ENCODE results near the gene TRAFD1. TPM values are rescaled to one million over a fixed set of nuclear protein-coding genes. Genes with fewer than 3 reads are reported as not detected.

Gene TRAFD1
- total and polyA plus RNA-seq, 4 donors, result 38.1 to 48.2 (median 42.8) TPM

GRCh38 chr12:112194601-112195247 is 69.4 kb downstream of the TRAFD1 start:
- no peaks in the 10 kb centered on the region for H3K9me3 ChIP-seq (ENCODE audit: control insufficient read depth, insufficient read depth, low read length)
- 97% methylated on average over 17 of the region's 20 CpGs for WGBS (ENCODE audit: insufficient coverage)
- no peak overlapping the region for H3K27ac ChIP-seq (ENCODE audit: low read depth, low read length)
- no peaks in the 10 kb centered on the region for H3K4me1 ChIP-seq (ENCODE audit: control insufficient read depth, insufficient read depth, low read length)
- H3K4me3 ChIP-seq (ENCODE audit: low read depth, low read length), result no peak overlapping the region
- H3K36me3 ChIP-seq (ENCODE audit: control insufficient read depth, insufficient read depth, low read length), result peaks cover 76% of the 10 kb centered on the region
- no peaks in the 10 kb centered on the region for H3K27me3 ChIP-seq (ENCODE audit: control insufficient read depth, insufficient read depth, low read length)
- no peak for DNase-seq (ENCODE audit: low read depth in 4 of 6, low spot score in 6 of 6)

GRCh38 chr12:112196196-112196875 is 71.0 kb downstream of the TRAFD1 start:
- 94% methylated on average over 7 of the region's 9 CpGs for WGBS (ENCODE audit: insufficient coverage)
- Histone ChIP-seq H3K9me3 (ENCODE audit: control insufficient read depth, insufficient read depth, low read length) (no peaks in the 10 kb centered on the region), H3K27ac (ENCODE audit: low read depth, low read length) (no peak overlapping the region), H3K27me3 (ENCODE audit: control insufficient read depth, insufficient read depth, low read length) (no peaks in the 10 kb centered on the region), H3K4me3 (ENCODE audit: low read depth, low read length) (no peak overlapping the region), H3K36me3 (ENCODE audit: control insufficient read depth, insufficient read depth, low read length) (peaks cover 77% of the 10 kb centered on the region), H3K4me1 (ENCODE audit: control insufficient read depth, insufficient read depth, low read length) (no peaks in the 10 kb centered on the region)
- DNase-seq (ENCODE audit: low read depth in 4 of 6, low spot score in 6 of 6), result no peak

- WGBS (ENCODE audit: insufficient coverage), result 64% methylated on average over 5 of the region's 9 CpGs
- peak in 4 of 6 donors; percentile 17 to 82 (median 52) for DNase-seq (ENCODE audit: low read depth in 4 of 6, low spot score in 6 of 6)
- H3K4me1 ChIP-seq (ENCODE audit: control insufficient read depth, insufficient read depth, low read length), result no peaks in the 10 kb centered on the region
- H3K36me3 ChIP-seq (ENCODE audit: control insufficient read depth, insufficient read depth, low read length), result peaks cover 74% of the 10 kb centered on the region
- H3K4me3 ChIP-seq (ENCODE audit: low read depth, low read length), result no peak overlapping the region
- H3K27ac ChIP-seq (ENCODE audit: low read depth, low read length), result no peak overlapping the region
- no peaks in the 10 kb centered on the region for H3K9me3 ChIP-seq (ENCODE audit: control insufficient read depth, insufficient read depth, low read length)
- no peaks in the 10 kb centered on the region for H3K27me3 ChIP-seq (ENCODE audit: control insufficient read depth, insufficient read depth, low read length)
These were observed 72.9 kb downstream of the TRAFD1 start for GRCh38 chr12:112198120-112198733.

GRCh38 chr12:112199136-112199535 is 73.8 kb downstream of the TRAFD1 start:
- no peak for DNase-seq (ENCODE audit: low read depth in 4 of 6, low spot score in 6 of 6)
- no peak overlapping the region for H3K4me3 ChIP-seq (ENCODE audit: low read depth, low read length)
- no peak overlapping the region for H3K27ac ChIP-seq (ENCODE audit: low read depth, low read length)
- H3K27me3 ChIP-seq (ENCODE audit: control insufficient read depth, insufficient read depth, low read length), result no peaks in the 10 kb centered on the region
- no peaks in the 10 kb centered on the region for H3K9me3 ChIP-seq (ENCODE audit: control insufficient read depth, insufficient read depth, low read length)
- peaks cover 70% of the 10 kb centered on the region for H3K36me3 ChIP-seq (ENCODE audit: control insufficient read depth, insufficient read depth, low read length)
- no peaks in the 10 kb centered on the region for H3K4me1 ChIP-seq (ENCODE audit: control insufficient read depth, insufficient read depth, low read length)
- 85% methylated on average over 2 of the region's 4 CpGs for WGBS (ENCODE audit: insufficient coverage)

Small RNA genes lying within 50 kb of the gene (small RNA-seq; reads per million reads assigned to genes)
- gene RF00019 (ENCODE audit: low replicate concordance), result not detected

Other genes with a start within 250 kb of the TRAFD1 start
- gene TMEM116, start 112.4 kb upstream of the TRAFD1 start, total RNA-seq, result 10 to 100 TPM; 22.2 to 23.2 TPM
- gene TMEM116, start 112.4 kb upstream of the TRAFD1 start, polyA plus RNA-seq (ENCODE audit: insufficient read length in 2 of 2), result 10 to 100 TPM; 12.3 to 13.3 TPM
- 10 to 100 TPM; 41.0 to 95.7 TPM for gene ERP29, start 112.1 kb upstream of the TRAFD1 start, total RNA-seq
- 100 to 1,000 TPM; 108 to 130 TPM for gene ERP29, start 112.1 kb upstream of the TRAFD1 start, polyA plus RNA-seq (ENCODE audit: insufficient read length in 2 of 2)
- 10 to 100 TPM; 19.6 to 40.5 TPM for gene NAA25, start 16.8 kb upstream of the TRAFD1 start, total RNA-seq
- 10 to 100 TPM; 19.9 to 22.1 TPM for gene NAA25, start 16.8 kb upstream of the TRAFD1 start, polyA plus RNA-seq (ENCODE audit: insufficient read length in 2 of 2)